Thymus (tissue), 14 donors: Measurements from ENCODE around the gene SYCE3. TPM values are rescaled to one million over a fixed set of nuclear protein-coding genes. Genes with fewer than 3 reads are reported as not detected.
"Not testable (repeated sequence)": the region's sequence is repeated elsewhere in the genome, so short reads cannot be mapped to it uniquely, and the experiment has no call there.

ENCODE experiments used
- DNase-seq, 9 donors: peaks; one replicate each; pipeline ENCODE4 v3.0.0-alpha.2; 2013; ENCODE audit warnings: low spot score in 9 of 9, low read depth in 6 of 9, missing footprints in 1 of 9
- H3K27ac ChIP-seq, 2 donors: one replicate each; pipeline ENCODE4 v1.5.1; 2013; ENCODE audit warnings: control low read depth in 1 of 2, low read depth in 1 of 2, low read length in 1 of 2, mild to moderate bottlenecking in 1 of 2, moderate library complexity in 1 of 2
- H3K27me3 ChIP-seq, 2 donors: one replicate each; pipeline ENCODE4 v1.5.1; 2013; ENCODE audit warnings: low read length in 1 of 2; ENCODE audit not compliant: control insufficient read depth in 2 of 2, insufficient read depth in 1 of 2
- H3K36me3 ChIP-seq, 2 donors: one replicate each; pipeline ENCODE4 v1.5.1; 2013; ENCODE audit warnings: low read length in 1 of 2, mild to moderate bottlenecking in 1 of 2, moderate library complexity in 1 of 2; ENCODE audit not compliant: control insufficient read depth in 2 of 2, insufficient read depth in 2 of 2
- H3K4me1 ChIP-seq, 2 donors: one replicate each; pipeline ENCODE4 v1.5.1; 2013; ENCODE audit warnings: low read length in 2 of 2; ENCODE audit not compliant: control insufficient read depth in 2 of 2, insufficient read depth in 2 of 2
- H3K4me3 ChIP-seq, 2 donors: one replicate each; pipeline ENCODE4 v1.5.1; 2013; ENCODE audit warnings: low read length in 2 of 2, control low read depth in 1 of 2, mild to moderate bottlenecking in 1 of 2
- H3K9me3 ChIP-seq, 2 donors: one replicate each; pipeline ENCODE4 v1.5.1; 2013; ENCODE audit warnings: low read length in 1 of 2, mild to moderate bottlenecking in 1 of 2; ENCODE audit not compliant: control insufficient read depth in 2 of 2, insufficient read depth in 1 of 2
- WGBS: extraction: QIAGEN DNeasy Blood & Tissue Kit; methylation state at CpG from one replicate; pipeline ENCODE4 v1.1.7; 2013; 5-methylcytosine and 5-hydroxymethylcytosine counted together
- long read RNA-seq, 10 donors: transcript quantifications; one replicate each; lab custom pipeline, GENCODE V29; 2026
- polyA plus RNA-seq: library from polyadenylated mRNA; stranded (reverse); fragments of 200-250 nt; gene quantifications from one replicate; pipeline ENCODE4 v1.2.3, GENCODE V29; 2013
- total RNA-seq: library from RNA; stranded (reverse); fragments of 120-200 nt; gene quantifications from one replicate; pipeline ENCODE4 v1.2.4, GENCODE V29; 2013
- donor health status: healthy.

SYCE3 gene, protein sequence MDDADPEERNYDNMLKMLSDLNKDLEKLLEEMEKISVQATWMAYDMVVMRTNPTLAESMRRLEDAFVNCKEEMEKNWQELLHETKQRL
- total RNA-seq (0.19 TPM), polyA plus RNA-seq (1.1 TPM)
- long read RNA-seq, donor 1: 0 reads
- long read RNA-seq, donor 2: 0 reads
- long read RNA-seq, donor 3, partial matches to known transcripts: 0 of 1 reads
- long read RNA-seq, donor 3, other reads (novel, unspliced or antisense): 0 of 1 reads
- long read RNA-seq, donor 4: 0 reads
- long read RNA-seq, donor 5: 0 reads
- long read RNA-seq, donor 6, partial matches to known transcripts: 0 of 1 reads
- long read RNA-seq, donor 6, other reads (novel, unspliced or antisense): 0 of 1 reads
- long read RNA-seq, donor 7: 0 reads
- long read RNA-seq, donor 8: 0 reads
- long read RNA-seq, donor 9: 0 reads
- long read RNA-seq, donor 10: 0 reads

DNA sequence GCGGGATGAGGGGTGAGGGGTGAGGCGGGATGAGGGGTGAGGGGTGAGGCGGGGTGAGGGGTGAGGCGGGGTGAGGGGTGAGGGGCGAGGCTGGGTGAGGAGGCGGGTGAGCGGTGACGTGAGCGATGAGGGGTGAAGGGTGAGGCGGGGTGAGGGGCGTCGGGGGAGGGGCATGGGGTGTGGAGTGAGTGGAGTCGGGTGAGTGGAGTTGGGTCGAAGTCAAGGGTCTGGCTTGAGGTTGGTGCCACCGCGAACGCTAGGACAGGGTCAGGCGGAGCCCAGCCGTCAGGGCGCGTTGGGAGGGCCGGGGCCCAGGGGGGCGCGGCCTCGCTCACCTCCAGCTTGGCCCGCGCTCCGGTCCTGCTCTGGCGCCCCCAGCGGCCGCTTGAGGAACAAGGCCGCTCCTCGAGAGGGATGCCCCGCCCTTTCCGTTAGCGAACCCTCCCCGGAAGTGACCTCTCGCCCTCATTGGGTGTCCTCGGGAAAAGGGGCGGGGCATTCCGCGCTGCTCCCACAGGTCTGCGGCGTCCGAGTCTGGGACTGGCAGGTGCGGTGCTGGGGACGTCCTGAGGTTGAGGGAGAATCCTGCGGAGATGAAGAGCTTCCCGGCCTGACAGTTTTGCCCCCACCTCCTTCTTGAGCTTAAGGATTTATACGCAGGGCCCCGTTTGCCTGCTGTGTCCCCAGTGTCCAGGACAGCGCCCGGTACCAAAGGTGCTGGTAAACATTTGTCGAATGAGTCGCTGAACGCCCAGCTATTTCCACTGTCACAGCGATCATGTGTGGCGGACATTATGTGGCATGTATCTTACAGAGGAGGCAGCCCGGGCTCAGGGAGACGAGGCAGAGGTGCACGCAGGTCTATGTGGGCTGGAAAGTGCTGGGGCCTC is at the start of gene SYCE3:
Gene SYCE3, minus strand, starts transcription at position 397 of the 890 bp plus-strand sequence. CDS start 6,514 bp downstream, outside the sequence.
- Histone ChIP-seq H3K4me1 (peaks cover 3 to 6% of the 10 kb centered on the region in 2 donors), H3K27ac (no peak within 1 kb of the TSS), H3K4me3 (peak within 1 kb of the TSS; percentile 47 to 50), H3K9me3 (no peaks in the 10 kb centered on the region), H3K27me3 (peaks cover 2 to 39% of the 10 kb centered on the region in 2 donors), H3K36me3 (no peaks in the 10 kb centered on the region)
- 8% methylated on average over 61 of the region's 61 CpGs for WGBS
- DNase-seq: peak; percentile 74 to 96 (median 93)

DNA sequence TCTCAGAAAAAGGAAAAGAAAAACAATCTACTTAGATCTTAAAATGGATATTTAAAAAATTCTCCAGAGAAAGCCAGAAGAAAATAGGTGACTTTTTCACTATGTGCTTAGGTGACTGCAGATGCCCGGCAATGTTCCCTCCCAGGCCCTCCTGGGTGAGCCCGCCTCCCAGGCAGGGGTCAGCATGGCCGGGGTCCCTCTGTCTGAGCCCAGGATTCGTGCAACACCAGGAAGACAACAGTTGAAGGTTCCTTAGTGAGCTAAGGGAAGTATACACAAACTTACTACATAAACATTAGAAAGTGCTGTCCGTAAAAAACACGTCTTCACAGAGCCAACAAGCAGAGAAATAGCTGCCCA is 49.4 kb upstream of the SYCE3 start:
- peaks cover under 1 to 64% of the 10 kb centered on the region in 2 donors for H3K27me3 ChIP-seq
- no peaks in the 10 kb centered on the region for H3K36me3 ChIP-seq
- no peak overlapping the region for H3K27ac ChIP-seq

DNA sequence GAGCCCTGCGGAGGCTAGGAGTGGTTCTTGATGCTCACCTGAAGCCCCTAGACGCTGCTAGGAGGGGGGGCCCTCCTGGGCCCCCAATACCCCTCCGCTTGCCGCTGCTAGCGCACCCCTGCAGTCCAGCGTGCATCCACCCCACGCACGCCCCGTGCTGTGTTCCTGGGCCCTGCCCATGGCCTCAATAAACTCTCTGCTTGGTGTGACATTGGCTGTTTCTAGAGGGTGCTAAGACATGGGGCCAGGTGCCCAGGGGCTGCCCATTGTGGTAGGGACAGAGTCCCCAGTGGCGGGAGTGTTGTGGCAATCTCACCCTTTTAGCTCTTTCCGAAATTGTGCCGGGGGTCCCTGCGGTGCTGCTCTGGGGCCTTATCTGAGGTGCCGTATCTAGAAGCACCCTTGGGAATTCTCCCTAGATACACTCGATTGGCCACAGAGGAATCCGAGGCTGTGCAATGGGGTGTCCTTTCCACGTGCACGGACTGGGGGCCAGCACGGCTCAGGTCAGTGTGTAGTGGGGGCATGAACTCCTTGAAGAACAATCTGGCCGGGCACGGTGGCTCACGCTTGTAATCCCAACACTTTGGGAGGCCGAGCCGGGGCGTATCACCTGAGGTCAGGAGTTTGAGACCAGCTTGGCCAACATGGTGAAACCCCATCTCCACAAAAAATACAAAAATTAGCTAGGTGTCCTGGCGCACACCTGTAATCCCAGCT is 48.8 kb upstream of the SYCE3 start:
- WGBS: 95% methylated on average over 26 of the region's 26 CpGs
- no peaks in the 10 kb centered on the region for H3K4me1 ChIP-seq
- DNase-seq: no peak
- H3K27me3 ChIP-seq: peaks cover 4 to 70% of the 10 kb centered on the region in 2 donors
- H3K4me3 ChIP-seq: no peak overlapping the region
- no peak overlapping the region for H3K27ac ChIP-seq
- no peaks in the 10 kb centered on the region for H3K36me3 ChIP-seq
- no peaks in the 10 kb centered on the region for H3K9me3 ChIP-seq

More for the DNA sequence above, 49.4 kb upstream of the SYCE3 start:
- WGBS: 75% methylated on average over 6 of the region's 6 CpGs
- Histone ChIP-seq H3K4me1 (no peaks in the 10 kb centered on the region), H3K4me3 (no peak overlapping the region), H3K9me3 (no peaks in the 10 kb centered on the region)
- no peak for DNase-seq

DNA sequence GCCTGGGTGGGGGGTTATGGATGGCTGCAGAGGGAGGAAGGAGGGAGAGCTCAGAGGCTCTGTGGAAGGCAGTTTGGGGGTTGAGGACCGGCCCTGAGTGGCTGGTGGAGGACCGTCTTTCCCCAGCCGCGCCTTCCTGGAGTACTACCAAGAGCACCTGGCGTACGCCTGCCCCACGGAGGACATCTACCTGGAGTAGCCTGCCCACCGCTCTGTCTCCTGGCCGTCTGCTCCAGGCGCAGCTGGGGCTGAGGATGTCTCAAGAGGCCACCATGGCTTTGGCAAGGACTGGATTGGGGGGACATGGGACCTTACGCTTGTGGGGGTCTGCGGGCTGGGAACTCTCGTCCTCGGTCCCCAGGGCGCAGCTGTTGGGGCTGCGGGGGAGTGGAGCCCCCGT is 47.9 kb upstream of the SYCE3 start:
- H3K27ac ChIP-seq: no peak overlapping the region
- H3K36me3 ChIP-seq: no peaks in the 10 kb centered on the region
- no peak overlapping the region for H3K4me3 ChIP-seq
- WGBS: 93% methylated on average over 17 of the region's 17 CpGs
- H3K4me1 ChIP-seq: no peaks in the 10 kb centered on the region
- no peaks in the 10 kb centered on the region for H3K9me3 ChIP-seq
- no peak for DNase-seq
- H3K27me3 ChIP-seq: peaks cover 6 to 78% of the 10 kb centered on the region in 2 donors

DNA sequence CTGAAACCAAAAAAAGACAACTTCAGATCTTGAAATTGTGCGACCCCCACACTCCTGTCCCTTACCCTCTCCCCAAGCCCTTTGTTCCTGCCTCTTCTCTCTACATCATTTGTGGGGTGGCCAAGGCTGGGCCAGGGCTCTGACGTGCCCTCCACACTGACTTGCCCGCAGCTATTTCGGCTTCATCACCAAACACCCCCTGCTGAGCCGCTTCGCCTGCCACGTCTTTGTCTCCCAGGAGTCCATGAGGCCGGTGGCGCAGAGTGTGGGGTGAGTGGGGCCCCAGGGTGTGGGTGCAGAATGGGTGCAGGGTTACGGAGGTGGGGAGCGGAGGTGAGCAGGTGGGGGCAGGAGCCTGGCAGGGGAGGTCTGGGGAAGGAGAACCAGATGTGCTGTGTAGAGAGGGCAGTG is 47.3 kb upstream of the SYCE3 start:
- Histone ChIP-seq H3K27ac (no peak overlapping the region), H3K4me3 (no peak overlapping the region), H3K9me3 (no peaks in the 10 kb centered on the region), H3K36me3 (no peaks in the 10 kb centered on the region), H3K4me1 (no peaks in the 10 kb centered on the region), H3K27me3 (peaks cover 10 to 82% of the 10 kb centered on the region in 2 donors)
- 94% methylated on average over 11 of the region's 11 CpGs for WGBS
- no peak for DNase-seq

DNA sequence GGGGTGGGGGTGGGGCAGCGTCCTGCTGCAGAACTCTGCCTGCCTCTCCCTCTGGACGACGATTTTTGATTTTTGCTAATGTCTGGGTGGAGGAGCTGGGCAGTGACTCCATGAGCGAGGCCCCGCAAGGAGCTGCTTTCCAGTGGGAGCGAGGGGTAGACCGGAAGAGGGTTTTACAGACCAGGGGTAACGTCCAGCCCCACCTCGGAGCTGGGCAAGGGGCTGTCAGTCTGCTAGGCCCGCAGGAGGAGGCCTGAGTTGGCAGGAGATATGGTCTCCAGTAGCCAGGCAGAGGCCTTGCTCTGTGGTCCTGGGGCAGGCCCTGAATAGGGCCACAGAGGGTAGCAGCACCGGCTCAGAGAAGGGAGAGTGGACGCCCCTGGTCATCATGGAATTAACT is 46.9 kb upstream of the SYCE3 start:
- Histone ChIP-seq H3K36me3 (no peaks in the 10 kb centered on the region), H3K27ac (no peak overlapping the region), H3K27me3 (peaks cover 15 to 86% of the 10 kb centered on the region in 2 donors), H3K4me3 (no peak overlapping the region), H3K9me3 (no peaks in the 10 kb centered on the region), H3K4me1 (no peaks in the 10 kb centered on the region)
- 93% methylated on average over 12 of the region's 12 CpGs for WGBS
- DNase-seq: no peak

DNA sequence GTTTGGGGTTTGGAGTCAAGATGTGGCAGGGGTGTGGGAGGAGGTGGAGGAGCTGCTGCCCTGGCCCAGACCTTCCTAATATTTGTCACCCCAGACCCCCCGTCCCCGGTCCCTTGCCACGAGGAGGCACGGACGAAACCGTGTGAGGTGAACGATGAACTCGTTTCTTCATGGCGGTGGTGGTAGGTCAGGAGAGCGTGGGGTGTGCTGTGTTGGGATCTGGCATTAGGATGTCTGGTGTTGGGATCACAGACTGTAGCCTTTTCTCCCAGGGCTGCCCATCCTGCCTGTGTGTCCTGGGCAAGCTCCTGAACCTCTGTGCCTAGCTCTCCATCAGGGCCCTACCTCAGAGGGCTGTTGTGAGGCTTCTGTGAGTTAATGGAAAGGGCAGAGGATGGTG is 46.3 kb upstream of the SYCE3 start:
- WGBS: 96% methylated on average over 10 of the region's 10 CpGs
- Histone ChIP-seq H3K4me1 (no peaks in the 10 kb centered on the region), H3K27ac (no peak overlapping the region), H3K9me3 (no peaks in the 10 kb centered on the region), H3K27me3 (peaks cover 21 to 88% of the 10 kb centered on the region in 2 donors), H3K4me3 (no peak overlapping the region), H3K36me3 (no peaks in the 10 kb centered on the region)
- no peak for DNase-seq

DNA sequence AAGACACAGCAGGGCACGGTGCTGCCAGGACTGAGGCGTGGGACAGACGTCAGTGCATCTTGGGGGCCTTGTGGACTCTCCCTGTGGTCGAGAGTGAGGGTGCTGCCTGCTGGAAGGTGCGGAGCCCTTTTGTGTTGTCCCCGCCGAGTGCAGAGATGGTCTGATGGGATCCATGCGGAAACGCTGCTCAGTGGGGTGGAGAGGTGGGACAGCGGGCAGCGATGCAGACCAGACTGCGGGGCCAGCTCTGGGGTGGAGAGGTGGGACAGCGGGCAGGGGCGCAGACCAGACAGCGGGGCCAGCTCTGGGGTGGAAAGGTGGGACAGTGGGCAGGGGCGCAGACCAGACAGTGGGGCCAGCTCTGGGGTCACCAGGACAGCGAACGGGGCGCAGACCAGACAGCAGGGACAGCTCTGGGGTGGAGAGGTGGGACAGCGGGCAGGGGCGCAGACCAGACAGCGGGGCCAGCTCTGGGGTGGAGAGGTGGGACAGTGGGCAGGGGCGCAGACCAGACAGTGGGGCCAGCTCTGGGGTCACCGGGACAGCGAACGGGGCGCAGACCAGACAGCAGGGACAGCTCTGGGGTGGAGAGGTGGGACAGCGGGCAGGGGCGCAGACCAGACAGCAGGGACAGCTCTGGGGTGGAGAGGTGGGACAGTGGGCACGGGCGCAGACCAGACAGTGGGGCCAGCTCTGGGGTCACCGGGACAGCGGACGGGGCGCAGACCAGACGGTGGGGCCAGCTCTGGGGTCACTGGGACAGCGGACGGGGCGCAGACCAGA is 45.5 kb upstream of the SYCE3 start:
- H3K27ac ChIP-seq, H3K4me1 ChIP-seq, H3K36me3 ChIP-seq, H3K9me3 ChIP-seq, DNase-seq, H3K4me3 ChIP-seq: not testable (repeated sequence)
- peaks cover 28 to 90% of the 10 kb centered on the region in 2 donors for H3K27me3 ChIP-seq
- 91% methylated on average over 39 of the region's 39 CpGs for WGBS
